Anterior cingulate cortex (tissue), 58 donors: ENCODE measurements around the gene SIGLEC1.

ENCODE experiments used
- DNase-seq, 58 donors: peaks; one replicate each; lab custom pipeline; 2025; lab: John Stamatoyannopoulos, UW

Gene SIGLEC1

GRCh38 chr20:3744806-3745685, 32.6 kb upstream of the SIGLEC1 start:
- DNase-seq: peak in 5 of 58 donors; percentile 17 to 78 (median 36)

GRCh38 chr20:3744037-3744436, 31.6 kb upstream of the SIGLEC1 start:
- DNase-seq: no peak

DNA sequence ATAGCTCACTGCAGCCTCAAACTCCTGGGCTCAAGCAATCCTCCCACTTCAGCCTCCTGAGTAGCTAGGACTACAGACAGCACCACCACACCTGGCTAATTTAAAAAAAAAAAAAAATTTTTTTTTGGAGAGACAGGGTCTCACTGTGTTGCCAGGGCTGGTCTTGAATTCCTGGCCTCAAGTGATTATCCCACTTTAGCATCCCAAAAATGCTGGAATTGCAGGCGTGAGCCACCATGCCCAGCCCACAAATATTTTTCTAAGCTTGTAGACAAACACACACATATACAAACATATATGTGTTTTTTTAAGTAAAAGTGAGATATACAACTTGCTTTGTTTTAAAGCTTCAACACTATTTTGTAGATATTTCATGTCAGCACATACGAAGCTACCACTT, 30.9 kb upstream of the SIGLEC1 start:
- no peak for DNase-seq

GRCh38 chr20:3741836-3742458, 29.5 kb upstream of the SIGLEC1 start:
- DNase-seq: no peak

DNA sequence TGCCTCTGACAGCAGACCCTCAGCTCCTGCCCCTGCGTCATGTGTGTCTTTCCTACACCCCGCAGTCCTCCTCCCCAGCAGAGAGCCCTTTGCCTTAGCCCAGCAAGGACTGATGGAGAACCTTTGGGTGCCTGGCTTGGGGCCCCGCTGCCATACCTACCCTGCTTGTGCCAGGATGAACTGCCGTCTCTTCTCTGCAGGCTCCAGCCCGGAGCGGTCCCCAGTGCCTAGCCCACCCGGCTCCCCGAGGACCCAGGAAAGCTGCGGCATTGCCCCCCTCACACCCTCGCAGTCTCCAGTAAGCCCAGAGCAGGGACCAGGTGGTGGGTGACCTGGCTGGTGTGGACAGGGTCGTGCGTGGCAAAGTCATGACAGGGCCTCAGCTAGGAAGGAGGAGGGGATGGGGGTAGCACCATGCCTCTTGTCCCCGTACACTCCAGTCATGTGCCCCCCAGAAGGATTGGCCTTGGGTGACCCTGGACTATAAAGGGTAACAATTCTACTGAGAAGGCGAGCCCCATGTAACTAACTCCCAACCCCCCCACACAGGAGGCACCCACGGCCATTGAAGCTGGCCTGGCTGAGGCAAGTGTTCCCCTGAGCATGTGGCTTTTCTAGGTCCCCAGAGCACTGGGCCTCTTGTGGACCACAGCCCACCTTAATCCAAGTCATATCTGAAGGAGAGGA, 28.4 kb upstream of the SIGLEC1 start:
- no peak for DNase-seq

GRCh38 chr20:3739926-3740451, 27.6 kb upstream of the SIGLEC1 start:
- no peak for DNase-seq

GRCh38 chr20:3739054-3739925, 26.9 kb upstream of the SIGLEC1 start:
- DNase-seq: no peak

DNA sequence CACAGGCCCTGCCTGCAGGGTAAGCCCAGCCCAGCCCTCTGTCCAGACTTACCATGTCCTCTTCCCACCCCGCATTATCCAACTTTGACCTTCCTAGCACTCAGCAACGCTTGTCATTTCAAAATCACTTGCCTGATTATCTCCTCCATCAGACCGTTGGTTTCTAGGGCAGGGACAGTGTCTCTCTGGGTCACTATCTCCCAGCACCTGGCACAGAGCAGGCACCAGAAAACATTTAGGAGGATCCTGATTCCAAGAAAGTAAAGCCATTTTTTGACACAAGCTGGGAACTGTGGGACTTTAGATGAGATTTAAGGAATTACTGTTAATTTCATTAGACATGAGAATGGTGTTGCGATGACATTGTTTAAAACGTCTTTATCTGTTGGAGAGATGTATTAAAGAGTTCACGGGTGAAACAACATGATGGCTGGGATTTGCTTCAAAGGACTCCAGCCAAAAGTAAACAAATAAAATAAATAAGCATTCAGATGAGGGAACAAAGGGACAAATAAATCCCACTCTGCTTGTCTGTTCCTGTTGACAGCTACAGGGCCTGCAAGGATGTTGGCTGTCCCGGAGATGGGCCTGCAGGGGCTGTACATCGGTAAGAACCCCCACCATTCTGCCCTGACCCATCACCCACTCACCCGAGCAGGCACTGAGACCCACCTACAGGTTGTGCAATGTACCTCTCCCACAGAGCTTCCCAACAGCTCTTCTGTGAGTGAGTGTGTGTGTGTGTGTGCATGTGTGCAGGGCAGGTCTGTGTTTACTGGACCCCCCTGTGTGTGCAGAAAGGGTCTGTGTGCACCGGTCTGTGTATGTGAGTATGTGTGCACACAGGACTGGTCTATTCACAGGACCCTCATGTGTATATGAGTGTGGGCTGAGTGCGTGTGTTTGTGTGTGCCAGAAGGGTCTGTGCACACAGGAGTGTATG, 26.0 kb upstream of the SIGLEC1 start:
- no peak for DNase-seq

DNA sequence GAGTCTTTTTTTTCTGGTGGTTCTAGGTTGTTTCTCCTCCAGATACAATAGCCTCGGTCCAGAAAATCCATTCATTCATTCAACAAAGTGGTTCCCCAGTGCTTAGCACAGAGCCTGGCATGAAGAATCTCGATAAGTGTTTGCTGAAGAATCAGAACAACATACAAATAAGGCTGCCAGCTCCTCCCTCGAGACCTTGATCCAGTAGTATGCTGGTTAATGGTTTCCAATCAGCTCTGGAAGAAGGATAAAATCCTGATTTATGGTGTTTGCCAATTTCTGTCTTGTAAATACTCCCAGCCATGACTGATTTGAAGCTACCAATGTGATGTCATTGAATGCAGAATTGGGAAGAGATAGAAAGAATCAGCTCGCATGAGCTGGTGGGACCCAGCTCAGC, 23.4 kb upstream of the SIGLEC1 start:
- DNase-seq: no peak

DNA sequence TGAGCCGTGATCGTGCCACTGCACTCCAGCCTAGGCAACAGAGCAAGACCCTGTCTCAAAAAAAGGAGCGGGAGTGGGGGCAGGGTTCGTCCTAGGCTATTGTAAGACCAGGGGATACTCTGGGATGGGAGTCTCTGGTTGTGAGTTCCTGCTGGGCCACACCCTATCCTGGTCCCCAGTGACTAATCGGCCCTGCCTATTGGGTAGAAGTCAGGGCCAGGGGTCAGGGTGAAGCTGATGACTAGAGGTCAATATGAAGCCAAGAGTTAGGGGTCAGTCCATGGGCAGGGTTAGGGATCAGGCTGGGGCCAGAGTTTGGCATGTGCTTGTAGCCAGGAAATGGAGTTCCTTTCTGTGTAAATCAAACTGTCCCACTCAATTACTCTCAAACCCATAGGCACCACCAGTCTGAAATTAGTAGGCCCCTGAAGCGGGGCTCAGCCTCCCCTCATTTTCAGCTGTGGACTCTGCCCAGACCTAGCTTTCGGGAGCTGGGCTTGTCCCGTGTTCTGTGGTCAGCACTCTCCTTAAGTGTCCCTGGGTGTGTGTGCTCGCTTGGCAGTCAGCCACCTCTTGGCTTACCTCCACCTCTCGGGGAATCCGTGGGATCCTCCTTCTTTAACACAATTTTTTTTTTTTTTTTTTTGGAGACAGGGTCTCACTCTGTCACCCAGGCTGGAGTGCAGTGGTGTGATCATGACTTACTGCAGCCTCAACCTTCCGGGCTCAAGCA, 21.9 kb upstream of the SIGLEC1 start:
- no peak for DNase-seq

- DNase-seq: no peak
Measured at GRCh38 chr20:3733119-3733995, 21.0 kb upstream of the SIGLEC1 start.

- DNase-seq: no peak
Measured at GRCh38 chr20:3732327-3733118, 20.1 kb upstream of the SIGLEC1 start, which contains the start of gene HSPA12B. TSS of gene HSPA12B (plus strand) at chr20:3732685. CDS start at chr20:3738675, 5,990 bp downstream.

DNA sequence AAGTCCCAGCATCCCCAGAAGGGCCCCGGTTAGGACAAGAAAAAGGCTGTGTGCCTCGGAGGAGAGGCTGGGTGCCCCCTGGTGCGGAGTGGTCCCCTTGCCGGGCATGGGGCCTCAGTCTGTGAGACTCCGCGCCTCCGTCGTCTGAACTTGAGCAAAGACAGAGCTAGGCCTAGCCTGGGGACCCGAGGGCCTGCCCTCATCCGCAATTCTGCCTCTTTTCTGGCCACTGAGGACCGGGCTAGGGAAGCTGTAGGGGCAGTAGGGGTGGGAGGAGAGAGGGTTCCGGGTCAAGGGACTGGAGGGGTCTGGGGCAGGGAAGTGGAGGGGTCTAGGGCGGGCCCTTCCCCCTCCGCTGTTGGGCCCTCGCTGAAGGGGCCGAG, 19.5 kb upstream of the SIGLEC1 start:
- DNase-seq: no peak

DNA sequence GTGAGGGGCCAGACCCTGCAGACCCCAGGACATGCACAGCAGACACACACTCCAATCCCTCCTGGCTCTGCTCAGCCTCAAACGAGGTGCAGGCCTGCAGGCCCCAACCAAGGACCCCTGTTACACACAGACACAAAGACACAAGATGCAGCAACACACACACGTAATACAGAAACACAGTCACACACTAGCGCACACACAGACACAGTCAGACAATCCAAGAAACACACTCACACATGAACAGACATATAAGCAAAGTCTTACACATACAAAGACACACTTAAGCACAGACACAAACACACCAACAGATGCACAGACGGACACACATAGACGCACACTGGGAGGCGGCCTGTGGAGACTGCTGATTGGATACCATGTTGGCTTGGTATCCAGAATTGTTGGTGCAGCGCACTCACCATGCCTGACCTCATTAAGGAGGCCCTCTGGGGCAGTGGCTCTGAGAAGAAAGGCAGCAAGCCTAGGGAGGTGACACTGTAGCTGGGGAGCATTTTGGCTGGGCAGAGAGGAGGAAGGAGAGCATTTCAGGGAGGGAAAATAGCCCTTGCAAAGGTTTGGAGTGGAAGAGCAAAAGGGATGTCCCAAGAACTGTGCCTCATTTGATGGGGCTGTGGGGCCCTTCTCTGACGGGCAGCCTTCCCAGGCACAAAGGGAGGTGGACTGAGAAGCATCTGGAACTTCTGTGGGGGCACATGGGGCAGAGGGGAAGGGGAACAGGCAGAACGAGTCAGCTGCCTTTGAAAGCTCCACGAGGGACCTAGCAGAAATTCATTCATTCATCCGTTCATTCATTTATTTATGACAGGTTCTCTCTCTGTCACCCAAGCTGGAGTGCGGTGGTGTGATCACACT, 18.6 kb upstream of the SIGLEC1 start:
- DNase-seq: no peak

DNA sequence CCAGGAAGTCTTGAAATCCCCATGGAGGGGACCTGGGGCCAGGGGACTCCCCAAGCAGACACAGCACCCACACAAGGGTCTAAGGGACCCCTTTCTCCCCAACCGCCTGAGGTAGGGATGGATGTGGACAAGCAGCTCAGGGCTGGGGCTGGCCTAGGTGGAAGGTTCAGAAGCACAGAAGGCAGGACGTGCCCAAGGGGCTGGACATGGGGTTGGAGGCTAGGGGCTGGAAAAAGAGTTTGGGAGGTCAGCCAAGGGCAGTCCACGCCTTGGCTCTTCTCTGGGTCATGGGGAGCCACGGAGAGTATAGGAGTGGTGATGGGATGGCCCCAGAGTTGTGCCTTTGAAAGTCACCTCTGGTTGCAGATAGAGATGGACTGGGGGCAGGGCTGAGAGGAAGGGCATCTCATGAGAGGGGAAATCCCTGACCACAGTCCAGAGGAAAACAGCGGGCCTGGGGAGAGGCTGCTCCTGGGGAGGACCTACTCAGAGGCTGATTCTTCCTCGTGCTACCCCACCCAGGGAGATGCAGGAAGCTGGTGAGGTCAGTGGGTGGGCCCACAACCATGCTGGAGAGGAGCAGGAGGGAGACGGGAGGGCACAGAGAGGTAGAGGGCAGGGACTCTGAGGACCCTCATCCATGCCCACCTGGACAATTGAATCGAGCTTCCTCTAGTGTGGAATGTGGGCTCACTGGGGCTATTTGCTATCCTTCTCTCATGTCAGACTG, 17.6 kb upstream of the SIGLEC1 start:
- DNase-seq: no peak
